ENCODE data around the gene AVP. TPM values are rescaled to one million over a fixed set of nuclear protein-coding genes. Genes with fewer than 3 reads are reported as not detected.

The AVP gene
- total RNA-seq, 2 donors from 2014 or later = not detected

GRCh38 chr20:3044336-3044965, 40.1 kb downstream of the AVP start:
- Histone ChIP-seq H3K4me3 (no peak overlapping the region), H3K27me3 (no peaks in the 10 kb centered on the region), H3K9me3 (no peaks in the 10 kb centered on the region), H3K27ac (peak overlapping the region in 1 of 4 donors; percentile 89), H3K4me1 (peaks cover 26% of the 10 kb centered on the region), H3K36me3 (replicated peaks in 1 of 2; ENCODE audit: insufficient read depth in 1 of 2, low read depth in 2 of 2) (peaks cover 0 to 3% of the 10 kb centered on the region in 2 donors)
- DNase-seq (no peak), ATAC-seq (no peak)
- 86% methylated on average over 8 of the region's 8 CpGs; no CpG with 5 or more reads in 1 of the 2 donors for WGBS, 2 donors
- no peak for TF ChIP-seq CTCF (IDR thresholded peaks at IDR 0.05)
- TF ChIP-seq POLR2A (IDR thresholded peaks at IDR 0.05) = no peak
- intact Hi-C loops (cut with DNase I) = no loop called here

- WGBS, 2 donors = 63 to 75% methylated on average over 2 to 3 of the region's 3 CpGs
- Histone ChIP-seq H3K27ac (peak within 1 kb of the TSS in 3 of 4 donors; percentile 50 to 85 (median 80)), H3K27me3 (no peaks in the 10 kb centered on the region), H3K4me1 (peaks cover 26% of the 10 kb centered on the region), H3K4me3 (no peak within 1 kb of the TSS), H3K9me3 (no peaks in the 10 kb centered on the region), H3K36me3 (replicated peaks in 1 of 2; ENCODE audit: insufficient read depth in 1 of 2, low read depth in 2 of 2) (no peaks in the 10 kb centered on the region)
- TF ChIP-seq CTCF (IDR thresholded peaks at IDR 0.05) = no peak
- no peak for TF ChIP-seq POLR2A (IDR thresholded peaks at IDR 0.05)
- intact Hi-C loops (cut with DNase I) = no loop called here
- no peak for DNase-seq
- ATAC-seq = no peak
Observed at GRCh38 chr20:3043322-3043721, 41.2 kb downstream of the AVP start, which contains the start of gene GNRH2. TSS of gene GNRH2 (plus strand) at chr20:3043622. CDS start at chr20:3044415, 793 bp downstream.

DNA sequence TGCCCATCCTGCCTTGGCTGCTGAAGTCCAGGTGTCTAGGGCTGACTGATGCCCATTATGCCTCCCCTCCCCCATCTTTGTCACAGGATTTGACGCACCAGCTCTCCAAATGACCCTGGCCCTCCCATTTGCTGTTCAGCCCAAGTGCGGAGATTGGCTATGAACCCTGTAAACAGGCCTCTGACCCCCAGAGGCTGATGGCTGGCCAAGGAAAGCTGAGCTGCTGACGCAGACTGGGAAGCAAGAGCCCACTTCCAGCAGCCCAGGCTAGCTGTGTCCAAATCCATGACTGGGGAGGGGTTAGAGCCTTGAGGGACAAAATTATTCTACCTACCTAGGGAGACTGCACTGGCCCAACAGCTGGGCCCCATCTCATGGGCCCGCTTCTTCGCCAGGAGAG, 41.9 kb downstream of the AVP start:
- Histone ChIP-seq H3K4me3 (no peak overlapping the region), H3K9me3 (no peaks in the 10 kb centered on the region), H3K27me3 (no peaks in the 10 kb centered on the region), H3K27ac (peak overlapping the region in 3 of 4 donors; percentile 50 to 85 (median 80)), H3K36me3 (replicated peaks in 1 of 2; ENCODE audit: insufficient read depth in 1 of 2, low read depth in 2 of 2) (peaks cover 0 to 5% of the 10 kb centered on the region in 2 donors), H3K4me1 (peaks cover 25% of the 10 kb centered on the region)
- peak in 1 of 4 donors; percentile 36 for DNase-seq
- WGBS, 2 donors = 76 to 95% methylated on average over 3 to 5 of the region's 5 CpGs
- no peak for ATAC-seq
- no peak for TF ChIP-seq CTCF (IDR thresholded peaks at IDR 0.05)
- intact Hi-C loops (cut with DNase I) = no loop called here

DNA sequence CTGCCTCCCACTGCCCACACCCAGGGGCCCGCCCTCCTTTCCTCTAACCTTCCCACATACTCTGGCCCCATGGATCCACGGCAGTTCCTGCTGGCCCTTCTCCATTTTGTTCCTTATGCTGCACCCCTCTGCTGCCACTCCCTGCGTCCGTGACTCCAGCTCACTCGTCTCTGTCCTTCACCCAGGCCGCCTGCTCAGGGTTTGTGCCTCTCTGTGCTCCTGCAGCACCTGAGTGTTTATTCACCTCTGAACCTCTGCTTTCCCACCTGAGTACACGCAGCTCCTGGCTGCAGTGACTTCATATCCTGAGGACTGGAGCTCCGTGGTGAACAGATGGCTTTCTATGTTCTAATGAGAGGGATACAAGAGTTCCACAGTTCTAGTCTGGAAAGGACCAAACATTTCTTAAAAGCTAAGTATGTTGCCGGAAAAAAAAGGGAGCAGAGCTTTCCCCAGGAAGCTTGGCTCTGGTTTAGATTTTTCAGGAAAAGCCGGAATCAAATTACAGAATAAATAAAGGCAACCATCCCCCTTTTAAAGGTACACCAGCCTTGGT, 42.6 kb downstream of the AVP start:
- DNase-seq = peak; percentile 33 to 57 (median 52)
- peak in 1 of 3 donors; percentile 32 for TF ChIP-seq POLR2A (IDR thresholded peaks at IDR 0.05)
- TF ChIP-seq CTCF (IDR thresholded peaks at IDR 0.05) = no peak
- ATAC-seq = no peak
- WGBS, 2 donors = 16 to 18% methylated on average over 10 of the region's 10 CpGs
- Histone ChIP-seq H3K27me3 (no peaks in the 10 kb centered on the region), H3K27ac (peak overlapping the region; percentile 50 to 85 (median 78)), H3K4me1 (peaks cover 20% of the 10 kb centered on the region), H3K9me3 (no peaks in the 10 kb centered on the region), H3K36me3 (replicated peaks in 1 of 2; ENCODE audit: insufficient read depth in 1 of 2, low read depth in 2 of 2) (peaks cover 0 to 12% of the 10 kb centered on the region in 2 donors), H3K4me3 (no peak overlapping the region)
- intact Hi-C loops (cut with DNase I) = no loop called here

Data from body of pancreas (tissue), 4 donors.